HUES6 (cell line): Measurements from ENCODE around the gene DGKB.

Source experiments
- H3K27ac ChIP-seq: 2 replicates; pipeline ENCODE4 v1.7.0; 2013; ENCODE audit warnings: low read depth, mild to moderate bottlenecking, low read length, inconsistent platforms
- H3K27me3 ChIP-seq: 2 replicates; pipeline ENCODE4 v1.6.1; 2013; ENCODE audit warnings: low read length; ENCODE audit not compliant: control insufficient read depth, insufficient read depth
- H3K36me3 ChIP-seq: 2 replicates; pipeline ENCODE4 v1.6.1; 2013; ENCODE audit warnings: low read length; ENCODE audit not compliant: control insufficient read depth, insufficient read depth
- H3K4me1 ChIP-seq: 2 replicates; pipeline ENCODE4 v1.6.1; 2013; ENCODE audit warnings: low read length; ENCODE audit not compliant: control insufficient read depth, insufficient read depth
- H3K4me3 ChIP-seq: 2 replicates; pipeline ENCODE4 v1.5.1; 2013; ENCODE audit warnings: low read depth, low read length
- H3K9ac ChIP-seq: one replicate; pipeline ENCODE4 v1.6.1; 2013; ENCODE audit warnings: mild to moderate bottlenecking, low read length
- H3K9me3 ChIP-seq: 2 replicates; pipeline ENCODE4 v1.6.1; 2013; ENCODE audit warnings: low read depth, low read length; ENCODE audit not compliant: control insufficient read depth, insufficient read depth

Gene DGKB

DNA sequence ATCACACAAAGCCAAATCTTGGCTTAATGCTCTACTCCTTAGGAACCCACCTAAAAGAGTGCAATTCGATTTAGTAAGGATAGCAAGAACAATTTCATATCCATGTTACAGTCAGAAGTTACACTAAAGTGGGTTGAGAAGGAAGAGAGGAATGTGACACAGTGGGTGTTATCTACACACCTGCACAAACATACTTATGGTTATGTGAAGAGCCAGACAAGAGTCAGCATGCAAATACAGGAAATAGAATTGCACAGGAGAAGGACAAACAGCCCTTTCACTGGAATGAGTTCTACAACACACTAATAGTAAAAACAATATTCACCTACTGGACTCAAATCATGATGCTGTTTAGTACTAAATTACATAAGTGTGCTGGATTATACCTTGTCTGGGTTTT, 262.8 kb downstream of the DGKB start:
- no peak overlapping the region for H3K27ac ChIP-seq
- H3K4me3 ChIP-seq = no peak overlapping the region

DNA sequence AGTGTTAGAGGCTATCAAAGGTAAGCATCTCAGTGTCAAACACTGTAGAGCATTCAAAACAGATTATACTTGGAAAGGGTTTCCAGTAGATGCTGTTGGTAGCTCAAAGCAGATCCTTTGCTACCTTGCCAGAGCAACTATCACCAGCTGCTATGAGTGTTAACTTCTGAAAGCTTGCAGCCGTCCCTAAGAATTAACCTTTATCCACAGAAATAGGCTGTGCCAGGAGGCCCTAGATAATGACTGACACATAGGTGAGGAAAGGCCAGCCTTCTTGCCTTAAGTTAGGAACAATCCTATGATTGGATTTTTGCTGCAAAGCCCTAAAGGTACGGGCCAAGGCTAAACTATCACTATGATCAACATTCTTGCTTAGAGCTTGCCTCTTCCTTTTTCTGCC, 263.2 kb downstream of the DGKB start:
- Histone ChIP-seq H3K27me3 (no peaks in the 10 kb centered on the region), H3K4me3 (no peak overlapping the region), H3K27ac (no peak overlapping the region), H3K9ac (no peak overlapping the region), H3K9me3 (no peaks in the 10 kb centered on the region; the same call in 1 of the 2 replicates), H3K36me3 (no peaks in the 10 kb centered on the region), H3K4me1 (no peaks in the 10 kb centered on the region)

More for the DNA sequence above, 262.8 kb downstream of the DGKB start:
- H3K9me3 ChIP-seq = peaks cover 1% of the 10 kb centered on the region
- H3K36me3 ChIP-seq = no peaks in the 10 kb centered on the region
- H3K4me1 ChIP-seq = no peaks in the 10 kb centered on the region
- H3K9ac ChIP-seq = no peak overlapping the region
- H3K27me3 ChIP-seq = no peaks in the 10 kb centered on the region

DNA sequence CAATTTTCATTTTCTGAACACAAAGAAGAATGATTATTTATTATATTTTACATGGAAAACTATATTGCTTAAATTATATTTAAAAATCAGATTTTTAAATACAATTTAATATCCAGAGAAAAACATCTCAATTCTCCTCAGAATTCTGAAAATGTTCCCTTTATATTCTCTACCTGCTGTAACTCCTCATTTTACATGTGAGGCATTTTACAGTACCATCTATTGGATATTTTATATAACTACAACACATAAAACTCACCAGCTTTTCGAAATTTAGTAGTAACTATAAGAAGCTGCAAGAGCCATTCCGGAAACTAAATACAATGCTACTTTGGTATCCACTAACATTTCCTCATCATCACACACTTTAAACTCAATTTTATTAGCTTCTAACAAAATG, 264.6 kb downstream of the DGKB start:
- Histone ChIP-seq H3K27me3 (no peaks in the 10 kb centered on the region), H3K27ac (no peak overlapping the region), H3K36me3 (no peaks in the 10 kb centered on the region), H3K4me3 (no peak overlapping the region), H3K9me3 (no peaks in the 10 kb centered on the region), H3K9ac (no peak overlapping the region), H3K4me1 (no peaks in the 10 kb centered on the region)

DNA sequence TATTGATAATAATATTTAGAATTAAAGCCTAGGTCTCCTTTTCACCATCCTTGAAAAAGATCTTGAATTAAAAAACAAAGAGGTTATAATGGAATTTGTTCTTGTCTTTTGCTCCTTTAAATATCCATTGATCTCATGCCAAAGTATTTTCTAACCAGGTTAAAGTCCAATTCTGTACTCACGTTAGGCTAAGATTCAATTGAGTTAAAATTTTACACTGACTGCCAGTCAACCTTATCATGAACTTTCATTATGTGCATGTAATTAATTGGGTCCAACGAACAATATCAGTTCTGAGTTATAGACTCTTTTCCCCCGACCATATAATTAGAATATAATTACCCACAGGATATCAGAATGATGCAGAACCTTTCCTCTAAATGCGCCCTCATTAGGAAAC, 266.6 kb downstream of the DGKB start:
- H3K27ac ChIP-seq = no peak overlapping the region
- H3K4me1 ChIP-seq = no peaks in the 10 kb centered on the region
- H3K4me3 ChIP-seq = no peak overlapping the region
- no peaks in the 10 kb centered on the region for H3K9me3 ChIP-seq
- H3K9ac ChIP-seq = no peak overlapping the region
- H3K27me3 ChIP-seq = no peaks in the 10 kb centered on the region
- H3K36me3 ChIP-seq = no peaks in the 10 kb centered on the region

DNA sequence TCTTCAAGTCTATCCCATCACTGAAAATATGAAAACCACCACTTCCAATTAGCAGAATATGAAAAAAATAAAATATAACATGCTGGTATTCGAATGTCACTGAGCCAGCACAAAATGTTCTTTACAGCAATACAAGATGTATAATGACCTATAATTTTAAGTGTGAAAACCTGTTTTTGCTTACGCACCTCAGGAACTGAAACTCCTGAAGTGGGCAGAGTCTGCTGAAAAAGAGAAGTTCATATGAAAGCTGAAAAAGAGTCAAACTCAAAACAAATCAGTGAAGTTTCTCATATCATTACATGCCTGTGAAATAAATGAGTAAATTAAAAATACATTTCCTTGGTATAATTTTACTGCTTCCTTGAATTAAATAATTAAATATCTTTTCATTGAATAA, 272.5 kb downstream of the DGKB start:
- Histone ChIP-seq H3K27me3 (no peaks in the 10 kb centered on the region), H3K27ac (no peak overlapping the region), H3K4me1 (no peaks in the 10 kb centered on the region), H3K9ac (no peak overlapping the region), H3K9me3 (no peaks in the 10 kb centered on the region), H3K4me3 (no peak overlapping the region), H3K36me3 (no peaks in the 10 kb centered on the region)

DNA sequence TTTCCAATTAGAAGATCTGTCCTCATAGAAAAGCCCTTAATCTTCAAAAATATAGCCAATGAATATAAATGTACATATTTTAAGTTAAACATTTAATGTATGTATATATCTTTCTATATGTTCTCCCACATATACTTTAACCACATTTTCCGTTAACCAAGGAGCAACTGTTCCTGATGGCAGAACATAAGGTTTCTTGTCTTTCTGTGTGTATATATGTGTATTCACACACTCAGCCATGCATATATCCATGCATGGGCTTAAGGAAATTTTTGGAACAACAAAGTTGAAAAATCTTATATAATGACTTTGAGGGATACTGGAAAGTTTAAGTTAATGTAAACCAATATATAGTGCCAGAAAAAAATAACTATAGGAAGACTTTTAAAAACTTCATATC, 274.0 kb downstream of the DGKB start:
- no peaks in the 10 kb centered on the region for H3K9me3 ChIP-seq
- H3K36me3 ChIP-seq = no peaks in the 10 kb centered on the region
- no peaks in the 10 kb centered on the region for H3K27me3 ChIP-seq
- no peaks in the 10 kb centered on the region for H3K4me1 ChIP-seq
- no peak overlapping the region for H3K27ac ChIP-seq
- H3K4me3 ChIP-seq = no peak overlapping the region
- H3K9ac ChIP-seq = no peak overlapping the region

DNA sequence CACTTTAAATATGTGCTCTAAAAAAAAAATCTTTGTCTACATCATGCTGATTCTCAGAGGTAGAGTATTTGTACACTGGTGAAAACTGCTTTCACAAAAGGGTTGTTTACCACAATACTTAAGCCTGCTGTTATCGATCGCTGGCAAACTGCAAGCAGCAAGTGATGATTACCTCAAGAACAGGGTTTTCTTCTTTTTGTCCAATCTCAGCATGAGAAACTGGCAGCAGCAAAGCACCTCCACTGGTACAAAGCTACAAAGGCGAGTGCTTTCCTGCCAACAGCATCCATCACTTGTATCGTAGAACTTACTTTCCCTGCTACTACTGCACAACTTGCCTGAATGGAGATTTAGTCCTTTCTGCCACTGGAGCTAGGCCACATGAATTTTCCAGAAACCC, 276.5 kb downstream of the DGKB start:
- H3K9me3 ChIP-seq = no peaks in the 10 kb centered on the region
- no peaks in the 10 kb centered on the region for H3K36me3 ChIP-seq
- H3K4me3 ChIP-seq = no peak overlapping the region
- H3K4me1 ChIP-seq = no peaks in the 10 kb centered on the region
- no peaks in the 10 kb centered on the region for H3K27me3 ChIP-seq
- no peak overlapping the region for H3K9ac ChIP-seq
- H3K27ac ChIP-seq = no peak overlapping the region

DNA sequence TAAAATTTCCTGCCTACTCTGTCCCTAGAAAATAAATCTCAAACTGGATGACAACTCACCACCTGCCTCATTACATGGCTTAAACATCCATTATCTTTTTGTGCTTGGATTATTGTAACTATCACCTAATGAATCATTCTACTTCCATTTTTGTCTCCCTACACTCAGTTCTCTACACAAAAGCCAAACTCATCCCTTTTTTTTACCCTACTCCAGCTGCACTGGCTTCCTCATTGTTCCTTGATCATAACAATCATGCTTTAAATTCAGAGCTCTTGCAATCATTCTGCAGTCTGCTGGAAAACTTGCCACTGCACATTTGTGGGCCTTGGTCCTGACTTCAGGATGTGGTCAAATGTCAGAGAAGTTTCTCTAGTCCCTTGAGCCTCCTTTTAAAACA, 280.0 kb downstream of the DGKB start:
- no peaks in the 10 kb centered on the region for H3K27me3 ChIP-seq
- no peaks in the 10 kb centered on the region for H3K9me3 ChIP-seq
- no peaks in the 10 kb centered on the region for H3K36me3 ChIP-seq
- no peak overlapping the region for H3K27ac ChIP-seq
- no peak overlapping the region for H3K9ac ChIP-seq
- H3K4me3 ChIP-seq = no peak overlapping the region
- H3K4me1 ChIP-seq = no peaks in the 10 kb centered on the region

DNA sequence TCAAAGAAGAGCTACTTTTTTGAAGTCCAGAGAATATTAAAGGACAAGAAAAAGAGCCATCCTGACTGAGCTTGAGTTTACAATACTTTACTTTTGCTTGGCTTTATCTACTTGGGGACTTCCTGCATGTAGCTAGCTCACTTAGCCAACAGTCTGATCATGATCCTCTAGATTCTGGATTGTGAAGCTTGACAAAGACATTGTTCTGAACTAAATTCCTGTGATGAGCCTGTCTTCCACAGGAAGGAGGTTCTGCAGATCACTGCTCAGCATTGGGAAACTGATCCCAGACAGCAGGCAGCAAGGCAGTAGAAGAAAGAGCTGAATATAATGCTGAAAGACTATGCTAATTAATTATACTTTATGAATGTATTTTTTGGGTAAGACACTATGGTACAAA, 296.4 kb downstream of the DGKB start:
- no peak overlapping the region for H3K4me3 ChIP-seq
- H3K27ac ChIP-seq = no peak overlapping the region
- H3K9me3 ChIP-seq = no peaks in the 10 kb centered on the region
- H3K36me3 ChIP-seq = no peaks in the 10 kb centered on the region
- H3K4me1 ChIP-seq = no peaks in the 10 kb centered on the region
- no peak overlapping the region for H3K9ac ChIP-seq
- no peaks in the 10 kb centered on the region for H3K27me3 ChIP-seq

DNA sequence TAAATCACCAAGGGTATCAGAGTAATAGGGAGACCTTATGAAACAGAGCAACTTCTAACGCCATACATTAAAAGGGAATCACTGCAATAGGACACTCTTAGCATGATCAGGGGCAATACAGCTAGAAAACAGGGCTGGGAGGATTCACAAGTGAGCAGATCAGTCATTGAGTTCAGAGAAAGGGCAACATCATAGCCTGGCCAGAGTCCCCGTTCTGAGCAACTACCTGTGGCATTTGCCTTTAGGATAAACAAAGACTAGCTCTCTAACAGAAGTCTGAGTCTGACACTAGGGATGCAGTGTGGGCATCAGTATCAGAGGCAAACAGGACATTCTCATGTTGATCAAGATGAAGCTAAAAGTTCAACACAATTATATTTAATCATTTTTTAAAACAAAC, 297.9 kb downstream of the DGKB start:
- no peaks in the 10 kb centered on the region for H3K9me3 ChIP-seq
- no peaks in the 10 kb centered on the region for H3K36me3 ChIP-seq
- no peak overlapping the region for H3K4me3 ChIP-seq
- no peak overlapping the region for H3K27ac ChIP-seq
- no peak overlapping the region for H3K9ac ChIP-seq
- no peaks in the 10 kb centered on the region for H3K4me1 ChIP-seq
- no peaks in the 10 kb centered on the region for H3K27me3 ChIP-seq

DNA sequence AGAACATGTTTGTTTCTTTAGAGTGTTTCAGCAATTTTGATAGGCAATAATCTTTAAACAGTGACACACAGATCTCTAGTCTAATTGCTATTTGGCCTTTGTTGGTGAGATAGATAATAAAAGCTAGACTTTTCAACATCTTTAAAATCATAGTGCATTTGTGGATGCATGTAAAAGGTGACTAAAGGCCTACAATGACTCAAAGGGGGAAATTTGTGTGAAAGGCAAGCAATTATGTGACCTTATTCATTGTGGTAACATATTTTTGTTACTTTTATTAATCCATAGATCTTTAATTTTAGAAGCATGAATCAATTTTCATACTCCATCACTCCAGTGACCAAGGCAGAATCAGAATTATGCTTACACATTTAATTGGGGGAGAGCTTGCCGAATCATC, 299.7 kb downstream of the DGKB start:
- Histone ChIP-seq H3K9ac (no peak overlapping the region), H3K27ac (no peak overlapping the region), H3K4me1 (no peaks in the 10 kb centered on the region), H3K9me3 (no peaks in the 10 kb centered on the region), H3K4me3 (no peak overlapping the region), H3K27me3 (no peaks in the 10 kb centered on the region), H3K36me3 (no peaks in the 10 kb centered on the region)

DNA sequence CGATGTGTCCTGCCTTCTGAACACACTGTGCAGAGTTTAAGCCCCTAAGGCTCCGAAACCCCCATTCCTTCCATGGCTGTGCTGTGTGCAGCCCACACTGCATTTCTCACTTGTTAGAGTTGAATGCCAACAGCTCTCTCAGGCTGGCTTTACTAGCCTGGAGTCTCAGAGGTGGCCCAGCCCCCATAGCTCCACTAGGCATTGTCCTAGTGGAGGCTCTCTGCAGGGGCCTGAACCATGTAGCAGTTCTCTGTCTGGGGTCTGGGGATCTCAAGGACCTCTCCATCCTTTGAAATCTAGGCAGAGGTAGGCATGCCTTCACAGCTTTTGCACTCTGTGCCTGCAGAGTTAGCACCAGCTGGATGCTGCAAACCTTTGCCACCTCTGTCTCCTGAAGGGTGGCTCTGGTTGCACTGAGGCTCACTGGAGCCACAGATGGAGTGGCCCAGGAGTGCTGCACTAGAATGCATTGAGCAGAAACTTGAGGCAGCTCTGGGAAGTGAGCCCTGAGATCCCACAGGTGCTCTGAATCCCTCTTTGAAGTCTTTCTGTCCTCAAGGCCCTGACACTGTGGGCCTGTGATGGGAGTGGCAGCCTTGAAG, 301.7 kb downstream of the DGKB start:
- Histone ChIP-seq H3K4me3 (no peak overlapping the region), H3K9ac (no peak overlapping the region), H3K36me3 (no peaks in the 10 kb centered on the region), H3K4me1 (no peaks in the 10 kb centered on the region), H3K9me3 (no peaks in the 10 kb centered on the region), H3K27me3 (no peaks in the 10 kb centered on the region), H3K27ac (no peak overlapping the region)
